ENCODE measurements around the gene UBE2L5. TPM values are rescaled to one million over a fixed set of nuclear protein-coding genes. Genes with fewer than 3 reads are reported as not detected.

The UBE2L5 gene
- 0.91 TPM for polyA plus RNA-seq (ENCODE audit: insufficient read length)
- long read RNA-seq, donor 1, result 0 reads
- long read RNA-seq, donor 2, result 0 reads
- long read RNA-seq, donor 3, result 0 reads
- long read RNA-seq, donor 4, result 0 reads
- long read RNA-seq, donor 5, result 0 reads
- long read RNA-seq, donor 6, result 0 reads
- long read RNA-seq, donor 7, result 0 reads
- long read RNA-seq, donor 8, result 0 reads

DNA sequence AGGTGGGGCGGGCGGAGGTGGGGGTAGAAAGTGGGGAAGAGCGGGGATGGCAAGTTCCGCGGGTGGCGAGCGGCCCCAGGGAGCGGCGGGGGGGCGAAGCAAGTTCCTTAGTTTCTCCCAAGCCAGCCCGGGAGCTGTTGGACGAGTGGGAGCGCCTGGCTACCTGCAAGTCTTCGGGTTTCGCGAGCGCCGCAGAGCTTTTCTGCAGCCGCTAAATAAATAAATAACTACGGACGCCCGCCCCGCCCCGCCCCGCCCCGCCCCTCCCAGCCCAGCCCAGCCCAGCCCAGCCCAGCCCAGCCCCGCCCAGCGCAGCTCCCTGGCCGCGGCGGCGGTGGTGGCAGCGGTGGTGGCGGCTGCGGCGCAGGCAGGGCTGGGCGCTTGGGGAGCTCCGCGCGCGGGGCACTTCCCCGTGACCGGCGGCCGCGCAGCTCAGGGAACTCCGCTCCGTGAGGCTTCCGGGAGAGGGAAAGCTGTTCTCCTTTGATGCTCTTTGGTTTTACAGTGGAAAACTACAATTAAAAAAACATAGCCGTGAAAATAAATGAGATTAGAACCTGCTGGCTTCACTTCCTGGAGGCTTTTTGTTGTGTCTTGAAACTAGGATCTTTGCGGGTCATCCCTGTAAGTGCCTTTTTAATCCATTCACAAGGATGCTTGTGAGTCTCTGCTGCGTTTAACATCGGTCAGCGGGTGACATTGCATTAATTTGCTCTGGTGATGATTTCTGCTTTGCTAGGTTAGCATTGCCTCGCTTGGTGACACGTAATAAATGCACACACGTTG, at the start of gene UBE2L5:
TSS of gene UBE2L5 (plus strand) at position 440 of the 786 bp plus-strand sequence. CDS start 5,498 bp downstream, outside the sequence.
- DNase-seq, result peak; percentile 70

DNA sequence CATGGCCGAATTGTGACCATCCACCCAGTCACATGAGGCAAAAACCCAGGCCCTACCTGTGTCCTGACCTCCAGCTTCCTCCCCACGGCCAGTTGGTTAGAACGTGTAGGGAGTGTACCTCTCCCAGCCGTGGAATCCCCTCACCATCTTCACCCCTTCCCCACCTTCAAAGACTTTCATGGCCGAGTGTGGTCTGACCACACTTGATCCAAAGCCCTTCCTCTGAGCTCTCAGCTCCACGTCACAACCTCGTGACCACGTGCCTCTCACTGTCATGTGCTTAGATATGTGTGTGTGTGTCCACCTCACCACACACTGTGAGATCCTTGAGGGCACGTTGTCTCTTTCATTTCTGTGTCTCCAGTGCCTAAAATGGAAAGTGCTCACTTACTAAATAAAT, 48.6 kb upstream of the UBE2L5 start:
- DNase-seq, result no peak

DNA sequence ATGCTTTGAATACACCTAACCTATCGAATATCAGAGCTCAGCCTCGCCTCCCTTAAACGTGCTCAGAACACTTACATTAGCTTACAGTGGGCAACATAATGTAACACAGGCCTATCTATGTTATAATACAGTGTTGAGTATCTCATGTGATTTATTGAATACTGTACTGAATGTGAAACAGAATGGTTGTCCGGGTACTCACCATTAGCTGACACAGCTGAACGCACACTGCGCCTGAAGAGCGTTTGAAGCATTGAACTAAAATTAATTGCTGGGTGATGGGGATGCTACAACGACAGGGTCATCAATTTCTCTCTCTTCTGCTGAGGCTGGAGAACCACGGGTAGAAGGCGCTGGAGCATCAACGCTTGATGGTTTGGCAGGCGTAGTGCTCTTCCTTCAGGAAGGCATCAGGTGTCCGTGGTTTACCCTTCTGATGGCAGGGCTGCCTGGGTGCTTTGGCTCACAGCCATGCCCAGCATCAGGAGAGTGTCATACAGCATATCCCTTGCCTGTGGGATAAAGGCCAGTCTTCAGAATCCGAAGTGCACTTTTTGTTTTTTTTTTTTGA, 46.9 kb upstream of the UBE2L5 start:
- DNase-seq, result no peak

DNA sequence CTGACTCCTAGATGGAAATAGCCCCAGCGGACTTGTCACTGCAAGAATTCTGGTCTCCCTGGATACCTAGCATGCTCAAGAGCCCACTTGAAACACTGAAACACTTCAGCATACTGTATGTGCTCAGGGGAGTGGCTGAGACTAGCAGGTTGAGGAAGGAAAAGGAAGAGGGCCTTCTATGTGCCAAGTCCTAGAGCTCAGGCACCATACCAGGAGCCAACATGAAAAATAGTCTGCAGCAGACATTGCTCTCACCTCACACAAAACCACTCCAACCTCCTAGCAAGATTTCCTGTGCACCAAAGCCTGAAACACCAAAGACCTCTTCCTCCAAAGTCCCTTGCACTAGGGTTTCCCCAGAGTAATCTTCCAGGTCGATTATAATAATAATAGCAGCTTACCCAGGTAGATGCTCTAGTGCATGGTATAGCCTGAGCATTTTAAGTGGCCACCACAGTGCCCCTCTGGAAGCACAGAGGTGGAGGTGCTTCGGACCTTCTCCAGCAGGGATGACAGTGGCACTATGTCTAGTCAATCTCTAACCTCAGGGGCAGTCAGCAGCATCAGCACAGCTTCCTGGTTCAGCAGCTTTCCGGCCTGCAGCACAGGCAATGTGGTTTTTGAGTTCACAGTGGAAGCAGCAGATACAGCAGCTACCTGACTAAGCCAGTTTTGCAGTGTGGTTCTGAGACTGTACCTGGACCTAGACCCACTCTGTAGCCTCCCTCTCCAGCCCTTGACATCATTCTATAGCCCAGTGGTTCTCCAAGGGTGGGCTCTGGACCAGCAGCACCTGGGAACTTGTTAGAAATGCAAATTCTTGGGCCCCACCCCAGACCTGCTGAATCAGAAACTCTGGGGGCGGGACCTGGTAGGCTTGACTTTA, 45.6 kb upstream of the UBE2L5 start:
- no peak for DNase-seq

DNA sequence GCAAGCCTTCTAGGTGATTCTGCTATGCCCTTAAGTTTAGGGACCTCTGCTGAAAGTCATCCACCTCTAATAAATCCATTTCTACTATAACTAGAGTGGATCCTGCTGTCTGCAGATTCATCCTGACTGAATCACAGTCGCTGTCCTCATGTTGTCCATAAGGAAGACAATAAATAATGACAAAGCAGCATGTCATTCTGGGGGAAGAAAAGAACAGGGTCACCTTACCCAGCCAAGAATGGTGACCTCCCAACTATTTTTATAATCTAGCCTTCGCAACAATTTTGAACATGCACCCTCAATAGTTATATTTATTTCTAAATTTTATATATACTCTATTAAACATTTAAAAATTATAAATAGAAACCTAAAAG, 45.0 kb upstream of the UBE2L5 start:
- no peak for DNase-seq

DNA sequence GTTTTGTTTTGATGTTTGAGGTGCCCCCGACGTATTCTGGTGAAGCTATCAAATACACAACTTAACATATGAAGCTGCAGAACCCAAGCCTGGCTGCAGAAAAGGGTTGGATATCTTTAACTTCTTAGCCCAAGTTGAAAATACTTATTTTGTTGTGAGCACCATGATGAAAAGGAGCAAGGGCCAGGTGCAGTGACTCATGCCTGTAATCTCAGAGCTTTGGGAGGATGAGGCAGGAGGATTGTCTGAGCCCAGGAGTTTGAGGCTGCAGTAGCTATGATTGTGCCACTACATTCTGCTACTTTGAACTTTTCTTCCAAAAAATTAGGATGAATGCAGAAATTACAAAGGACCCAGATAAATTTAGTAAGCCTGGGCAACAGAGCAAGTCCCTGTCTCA, 44.1 kb upstream of the UBE2L5 start:
- DNase-seq, result no peak

DNA sequence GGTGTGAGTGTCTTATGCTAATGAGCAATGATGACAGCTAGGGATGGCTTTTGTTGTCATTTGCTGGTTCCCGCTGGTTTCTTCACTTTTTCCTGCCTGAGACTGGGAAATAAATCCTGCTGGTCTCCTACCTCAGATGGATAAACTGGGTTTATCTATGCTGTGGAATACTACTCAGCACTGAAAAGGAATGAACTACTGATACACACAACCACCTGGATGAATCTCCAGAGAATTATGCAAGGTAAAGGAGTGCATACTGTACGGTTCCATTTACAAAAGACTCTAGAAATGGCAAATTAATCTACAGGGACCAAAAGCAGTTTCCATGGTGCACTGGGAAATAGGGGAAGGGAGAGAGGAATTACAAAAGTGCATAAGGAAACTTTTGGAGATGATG, 41.2 kb upstream of the UBE2L5 start:
- DNase-seq, result no peak

DNA sequence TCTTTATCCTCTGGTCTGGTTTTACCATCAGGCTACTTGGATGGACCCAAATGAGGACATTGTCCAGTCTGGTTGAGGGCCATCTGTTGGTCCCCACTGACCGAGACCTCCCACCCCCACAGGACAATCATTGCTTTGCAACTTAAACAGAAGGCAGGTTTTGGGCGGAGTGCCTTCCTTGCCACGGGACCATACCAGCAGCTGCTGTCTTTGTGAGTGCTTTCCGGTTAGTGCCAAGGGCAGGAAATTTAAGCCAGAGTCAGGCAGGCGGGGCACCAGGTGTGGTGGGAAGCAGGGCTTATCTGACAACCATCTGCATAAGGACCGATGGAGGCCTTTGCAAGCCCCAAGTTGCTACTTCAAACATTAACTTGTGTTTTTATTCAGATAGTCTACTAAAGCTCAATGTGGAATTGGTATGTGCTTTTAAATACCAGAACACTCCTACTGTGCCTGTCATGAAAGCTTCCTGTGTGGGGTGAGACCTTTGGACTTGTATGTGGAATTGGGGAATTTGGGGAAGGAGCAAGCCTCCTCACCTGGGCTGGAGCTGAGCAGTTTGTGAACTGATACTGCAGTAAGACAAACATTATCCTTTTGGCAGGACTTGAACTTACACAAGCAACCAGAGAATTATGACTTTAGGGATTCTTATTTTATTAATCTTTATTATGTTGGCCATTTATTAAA, 39.3 kb upstream of the UBE2L5 start:
- no peak for DNase-seq

DNA sequence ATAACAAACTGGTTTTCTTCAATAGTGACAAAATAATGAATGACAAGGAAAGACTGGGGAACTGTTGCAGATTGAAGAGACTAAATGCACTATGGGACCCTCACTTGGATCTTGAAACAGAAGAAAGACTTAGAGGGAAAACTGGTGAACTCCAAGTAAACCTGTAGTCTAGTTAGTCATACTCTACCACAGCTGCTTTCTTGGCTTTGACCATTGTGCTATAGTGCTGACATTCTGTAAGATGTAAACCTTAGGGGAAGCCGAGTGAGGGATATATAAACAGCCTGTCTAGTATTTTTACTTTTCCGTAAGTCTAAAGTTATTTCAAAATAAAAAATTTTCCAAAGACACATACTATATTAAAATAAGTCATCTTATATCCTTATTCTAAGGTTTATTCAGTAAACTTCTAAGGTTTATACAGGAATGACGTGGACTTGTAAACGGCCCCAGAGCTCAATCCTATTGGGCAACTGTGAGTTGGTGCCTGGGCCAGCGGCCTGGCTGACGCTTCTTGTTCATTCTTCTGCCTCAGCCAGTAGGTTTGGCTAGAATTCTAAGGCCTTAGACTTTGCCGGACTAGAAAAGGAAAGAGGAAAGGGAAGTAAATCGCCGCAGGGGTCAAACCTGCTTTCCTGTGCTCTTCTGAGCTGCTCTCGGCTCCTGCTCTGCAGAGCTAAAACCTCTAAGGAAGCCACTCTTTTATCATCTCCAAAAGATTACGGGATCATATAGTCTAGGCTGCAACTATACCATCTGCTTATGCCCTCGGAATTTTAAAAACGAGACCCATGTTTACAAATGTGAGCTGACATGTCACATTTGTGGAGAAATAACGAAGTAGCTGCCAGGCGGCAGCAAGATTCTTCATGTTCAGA, 33.6 kb upstream of the UBE2L5 start:
- no peak for DNase-seq

DNA sequence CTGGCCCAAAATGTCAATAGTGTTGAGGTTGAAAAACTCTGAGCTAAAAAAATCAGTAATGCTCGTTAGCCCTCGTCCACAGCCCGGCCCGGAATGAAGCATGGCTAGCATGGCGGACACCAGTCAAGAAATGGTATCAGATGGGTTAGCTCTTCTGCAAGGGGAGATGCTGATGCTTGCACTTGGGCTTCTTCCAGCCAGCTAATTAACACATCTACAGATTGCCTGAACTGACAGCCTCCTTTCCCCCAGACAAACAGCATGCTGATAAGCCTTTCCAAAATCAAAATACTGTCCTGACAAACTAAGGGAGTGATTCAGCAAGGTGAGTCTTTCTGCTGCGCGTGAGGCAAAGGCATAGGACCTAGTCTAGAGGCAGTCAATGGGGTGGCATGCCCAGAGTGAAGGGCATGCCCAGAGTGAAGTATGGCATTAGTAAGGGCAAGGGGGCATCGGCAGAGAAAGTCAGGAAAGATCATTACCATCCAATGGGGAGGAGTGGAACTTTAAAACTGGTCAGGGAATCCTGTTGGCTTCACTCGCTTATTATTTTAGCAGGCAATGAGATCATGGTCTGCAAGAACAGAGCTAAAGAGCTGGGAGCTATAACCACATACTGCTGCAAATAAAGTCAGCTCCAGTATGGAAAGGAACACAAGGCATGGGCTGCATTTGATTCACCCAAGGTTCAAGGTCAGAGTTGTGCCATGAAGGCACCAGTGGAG, 30.2 kb upstream of the UBE2L5 start:
- no peak for DNase-seq

DNA sequence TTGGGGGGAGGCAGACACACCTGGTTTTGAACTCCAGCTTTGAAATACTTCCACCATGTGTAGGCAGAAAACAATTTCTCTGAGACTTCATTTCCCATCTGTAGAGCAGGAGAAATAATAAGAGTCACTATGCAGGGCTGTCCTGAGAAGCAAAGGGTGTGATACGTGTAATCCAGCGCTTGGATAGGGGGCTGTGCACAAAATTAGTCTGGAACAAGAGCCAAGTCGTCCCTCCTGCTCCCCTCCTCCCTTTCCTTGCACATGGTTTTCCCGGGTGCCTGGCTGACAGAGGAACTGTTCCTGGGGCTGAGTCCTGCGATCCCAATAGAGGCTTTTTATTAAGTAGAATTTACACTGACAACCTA, 29.6 kb upstream of the UBE2L5 start:
- DNase-seq, result no peak

DNA sequence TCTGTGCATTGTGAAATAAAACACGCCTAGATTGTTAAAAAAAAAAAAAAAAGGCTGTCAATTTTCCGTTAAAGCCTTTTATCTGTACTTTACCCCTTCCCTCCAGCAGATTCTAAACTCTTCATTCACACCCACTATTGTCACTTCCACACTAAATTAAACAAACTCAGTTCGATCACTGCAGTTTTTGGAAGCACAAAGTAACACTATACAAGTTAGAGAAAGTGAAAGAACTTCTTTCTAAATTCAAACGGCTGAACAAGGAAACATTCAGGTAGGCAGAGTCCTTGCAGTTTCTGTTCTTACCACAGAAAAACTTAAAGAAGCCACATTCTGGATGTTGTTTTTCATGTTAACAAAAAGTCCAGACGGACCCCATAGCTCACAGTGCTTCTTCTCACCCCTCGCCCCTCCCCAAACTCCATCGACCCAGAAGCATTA, 27.5 kb upstream of the UBE2L5 start:
- DNase-seq, result no peak

DNA sequence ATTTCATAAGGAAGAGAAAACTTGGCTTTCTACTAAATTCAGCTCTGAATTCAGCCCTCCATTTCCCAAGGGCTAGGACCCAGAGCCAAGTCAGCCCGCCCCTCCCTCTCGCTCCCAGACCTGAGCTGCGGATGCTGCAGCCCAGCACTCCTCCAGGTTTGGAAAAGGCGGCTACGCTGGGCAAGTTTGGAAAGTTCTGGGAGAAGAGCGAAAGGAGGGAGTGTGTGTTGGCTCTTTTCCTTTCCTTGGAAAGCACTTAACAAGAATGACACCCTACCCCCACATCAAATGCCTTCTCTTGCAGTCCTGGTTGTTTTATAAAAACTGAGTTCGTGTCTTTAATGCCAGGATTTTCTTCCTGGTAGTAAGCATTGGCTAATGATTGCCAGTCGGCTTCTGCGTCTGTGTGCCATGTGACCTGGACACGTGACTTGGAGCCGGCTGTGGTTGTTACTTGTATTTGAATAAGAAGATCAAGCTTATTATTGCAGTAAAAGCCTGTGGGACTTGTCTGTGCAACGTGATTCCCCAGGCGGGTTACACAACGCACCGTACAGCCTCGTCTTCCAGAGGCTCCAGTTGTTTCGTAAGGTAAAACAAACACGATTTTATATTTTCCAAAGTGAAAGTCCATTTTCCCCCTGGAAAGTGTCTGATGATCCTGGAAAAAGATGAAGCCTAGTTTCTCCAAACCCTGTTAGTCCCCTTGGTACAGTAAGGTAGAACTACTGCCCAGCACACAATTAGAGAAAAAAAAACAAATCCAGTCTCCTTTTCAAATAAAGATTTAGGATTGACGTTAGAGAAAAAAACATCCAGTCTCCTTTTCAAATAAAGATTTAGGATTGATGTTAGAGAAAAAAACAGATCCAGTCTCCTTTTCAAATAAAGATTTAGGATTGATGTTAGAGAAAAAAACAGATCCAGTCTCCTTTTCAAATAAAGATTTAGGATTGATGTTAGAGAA, 26.8 kb upstream of the UBE2L5 start:
- DNase-seq, result peak; percentile 82

DNA sequence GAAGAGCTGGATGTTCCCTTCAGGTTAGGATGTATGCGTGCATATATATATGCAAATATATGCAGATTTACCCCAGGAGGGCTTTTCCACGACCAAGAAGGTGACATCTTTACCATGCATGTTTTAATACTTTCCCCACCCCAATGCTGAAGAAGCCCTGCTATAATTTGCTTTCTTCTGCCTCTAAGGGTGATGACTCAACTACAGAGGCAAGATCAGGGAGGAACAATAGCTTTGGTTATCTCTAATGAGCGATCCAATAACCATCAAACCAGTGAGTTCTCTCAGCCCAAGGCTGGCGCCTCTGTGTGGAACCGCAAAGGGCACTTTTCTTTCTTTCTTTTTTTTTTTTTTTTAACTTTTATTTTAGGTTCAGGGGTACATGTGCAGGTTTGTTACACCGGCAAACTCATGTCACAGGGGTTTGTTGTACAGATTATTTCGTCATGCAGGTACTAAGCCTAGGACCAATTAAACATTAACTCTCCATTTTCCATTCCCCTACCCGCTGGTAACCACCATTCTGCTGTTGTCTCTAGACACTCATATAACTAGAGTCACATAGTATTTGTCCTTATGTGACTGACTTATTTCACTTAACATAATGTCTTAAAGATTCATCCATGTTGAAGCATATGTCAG, 25.7 kb upstream of the UBE2L5 start:
- DNase-seq, result no peak

DNA sequence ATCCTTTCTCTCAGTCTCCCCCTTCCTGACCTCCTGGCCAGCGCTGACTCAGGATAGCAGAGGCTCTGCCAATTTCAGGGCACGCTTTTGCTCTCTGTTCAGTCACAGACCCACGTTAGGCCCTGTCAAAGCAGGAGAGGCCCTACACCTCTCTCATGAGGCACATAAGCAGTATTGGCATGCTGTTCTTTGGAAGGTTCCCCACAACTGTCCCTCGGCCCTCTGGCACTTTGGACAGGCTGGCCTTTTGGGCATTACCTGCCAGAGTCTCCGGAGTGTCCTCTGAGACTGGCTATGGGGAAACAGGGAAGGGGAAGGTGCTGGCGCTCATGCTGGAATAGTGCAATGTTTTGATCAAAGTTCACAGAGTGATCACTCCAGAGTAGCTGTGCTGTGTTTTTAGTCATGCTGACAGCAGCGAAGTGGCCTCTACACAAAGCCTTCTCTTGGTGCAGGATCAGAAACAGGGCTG, 23.7 kb upstream of the UBE2L5 start:
- no peak for DNase-seq

DNA sequence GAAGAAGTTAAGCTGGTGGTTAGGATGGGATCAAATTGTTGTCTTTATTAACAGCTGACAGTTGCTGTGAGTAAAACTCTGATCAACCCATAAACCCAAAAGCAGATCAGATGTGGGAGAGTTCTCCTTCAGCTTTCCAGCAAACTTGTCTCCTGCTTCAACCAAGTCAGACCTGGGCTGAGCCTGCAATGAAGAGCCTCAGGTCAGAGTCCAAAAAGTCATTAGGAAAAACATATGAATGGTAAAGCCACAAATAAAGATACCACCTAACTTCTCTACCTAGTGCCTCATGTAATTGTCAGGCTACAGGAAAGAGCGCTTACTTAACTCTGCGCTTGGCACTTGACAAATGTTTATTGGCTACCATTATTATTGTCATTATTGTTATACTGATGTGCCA, 21.9 kb upstream of the UBE2L5 start:
- DNase-seq, result no peak

DNA sequence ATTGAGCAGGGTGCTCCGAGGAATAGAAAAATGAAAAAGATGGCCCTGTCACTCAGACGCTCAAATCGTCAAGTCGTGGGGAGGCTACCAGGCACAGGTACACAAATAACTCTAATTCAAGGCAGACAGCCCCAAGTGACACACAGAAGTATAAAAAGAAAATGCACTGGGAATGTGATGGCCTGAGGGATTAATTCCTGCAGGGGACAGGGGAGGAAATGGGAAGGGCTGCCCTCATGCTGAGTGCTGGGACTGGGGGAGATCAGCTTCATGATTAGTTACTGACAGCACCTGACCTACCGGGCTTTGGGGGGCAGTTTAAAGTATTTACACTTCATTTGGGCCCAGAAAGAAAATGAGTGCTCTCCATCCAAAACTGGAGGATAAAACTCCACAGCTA, 20.9 kb upstream of the UBE2L5 start:
- no peak for DNase-seq

DNA sequence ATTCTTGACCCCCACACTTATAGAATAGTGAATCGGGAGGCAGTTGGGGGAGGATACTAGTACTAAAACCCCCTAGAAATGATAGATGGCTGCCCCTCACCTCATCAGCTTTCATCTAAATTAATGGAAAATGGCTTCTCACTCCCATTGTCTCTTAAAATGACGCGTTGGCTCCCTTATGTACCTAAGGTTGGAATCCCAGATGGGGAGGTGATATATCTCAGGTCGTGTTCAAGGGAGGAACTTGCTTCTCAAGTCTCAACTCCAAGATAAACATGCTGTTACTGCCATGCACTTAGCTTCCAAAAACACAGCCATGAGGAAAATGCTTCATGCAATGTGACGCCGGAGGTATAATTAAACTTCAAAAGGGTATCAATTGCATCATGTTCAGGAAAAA, 18.8 kb upstream of the UBE2L5 start:
- peak; percentile 60 for DNase-seq

Data from left kidney (tissue), 8 donors.